ENCODE data around the gene ZFP90.

- no peak for TF ChIP-seq CTCF (IDR thresholded peaks at IDR 0.05; ENCODE audit: insufficient read depth, low read length, poor library complexity, severe bottlenecking)
- TF ChIP-seq EZH2phosphoT487 (conservative IDR thresholded peaks at IDR 0.05; ENCODE audit: low read length): no peak
Measured at GRCh38 chr16:68492543-68493411, 46.3 kb upstream of the ZFP90 start.
